HepG2 (cell line): ENCODE data around the gene DENND2A. TPM values are rescaled to one million over a fixed set of nuclear protein-coding genes. Genes with fewer than 3 reads are reported as not detected.

ENCODE experiments used
- ATAC-seq: fragments of 200-7000 bp; cut with Tn5 transposase; 3 replicates; pipeline ENCODE4 v1.9.1; 2020; ENCODE audit warnings: mild to moderate bottlenecking, moderate library complexity
- BruUV-seq: library from RNA; stranded (reverse); fragments of 400-500 nt; replicated peaks from 2 replicates; lab custom pipeline; 2021; lab: Mats Ljungman, UMichigan
- CTCF ChIA-PET: fragments of 300-600 bp; formaldehyde crosslinking; extraction: SDS; loops from one replicate; lab custom pipeline; 2021; ENCODE audit warnings: low total read pairs, inconsistent platforms, low intra/inter-chr PET ratio; lab: Yijun Ruan, JAX
- POLR2A ChIA-PET: fragments of 350-600 bp; sonication (Branson Sonifier 250); formaldehyde crosslinking; loops from one replicate; lab custom pipeline; 2020; ENCODE audit warnings: antibody characterized with exemption, inconsistent platforms; lab: Yijun Ruan, JAX
- DNase-seq: peaks from one replicate; pipeline ENCODE4 v3.0.0-alpha.2; 2015; ENCODE audit warnings: low spot score
- FAIRE-seq: peaks from 3 replicates; lab custom pipeline; 2011; peaks lifted over from hg19 to GRCh38; lab: Jason Lieb, UNC
- H2AFZ ChIP-seq: one replicate; pipeline ENCODE4 v1.6.1; 2011; ENCODE audit warnings: low read length, inconsistent platforms
- H3K27ac ChIP-seq: fragments of 300-600 bp; 3 replicates; pipeline ENCODE4 v1.8.0; 2011; ENCODE audit warnings: mixed run types, mild to moderate bottlenecking, mixed read lengths, low read length, inconsistent platforms; ENCODE audit not compliant: insufficient read depth; ENCODE audit errors: extremely low read length
- H3K27me3 ChIP-seq, 2 experiments: fragments of 200-600 bp in 1 of 2; 2 replicates in 1 of 2; 3 replicates in 1 of 2; pipeline versions ENCODE4 v1.6.0 to v1.8.0; 2011; ENCODE audit warnings: low read length in 2 of 2, mild to moderate bottlenecking in 2 of 2, moderate library complexity in 2 of 2, inconsistent platforms in 1 of 2; ENCODE audit not compliant: insufficient read depth in 2 of 2, control insufficient read depth in 1 of 2
- H3K36me3 ChIP-seq, 2 experiments: fragments of 200-600 bp in 1 of 2; replicated peaks in 1 of 2; 2 replicates in 1 of 2; 3 replicates in 1 of 2; pipeline versions ENCODE4 v1.5.1 to v1.8.0; 2011; ENCODE audit warnings: low read length in 2 of 2, inconsistent platforms in 1 of 2; ENCODE audit not compliant: insufficient read depth in 2 of 2, control insufficient read depth in 1 of 2
- H3K4me1 ChIP-seq: 2 replicates; pipeline ENCODE4 v1.5.1; 2012; ENCODE audit warnings: low read length, inconsistent platforms; ENCODE audit not compliant: insufficient read depth
- H3K4me2 ChIP-seq: 2 replicates; pipeline ENCODE4 v1.6.0; 2011; ENCODE audit warnings: low read depth, low read length, inconsistent platforms
- H3K4me3 ChIP-seq, 3 experiments: fragments of 200-600 bp in 1 of 3; sonication (generic), shearing (Covaris generic) in 1 of 3; replicated peaks in 1 of 3; 2 replicates each; pipeline ENCODE4 v1.5.1; 2011 to 2016; ENCODE audit warnings: low read length in 3 of 3, inconsistent platforms in 2 of 3, low read depth in 2 of 3, mild to moderate bottlenecking in 2 of 3, control low read depth in 1 of 3, mixed read lengths in 1 of 3; ENCODE audit not compliant: insufficient read depth in 1 of 3
- H3K79me2 ChIP-seq: one replicate; pipeline ENCODE4 v1.6.1; 2011; ENCODE audit warnings: low read length, inconsistent platforms; ENCODE audit not compliant: insufficient read depth
- H3K9ac ChIP-seq: 2 replicates; pipeline ENCODE4 v1.6.0; 2011; ENCODE audit warnings: mild to moderate bottlenecking, low read depth, low read length, inconsistent platforms; ENCODE audit not compliant: insufficient read depth
- H3K9me3 ChIP-seq: 2 replicates; pipeline ENCODE4 v1.5.1; 2012; ENCODE audit warnings: mild to moderate bottlenecking, low read length
- H4K20me1 ChIP-seq: 2 replicates; pipeline ENCODE4 v1.6.0; 2011; ENCODE audit warnings: inconsistent platforms, mild to moderate bottlenecking, low read length, moderate library complexity; ENCODE audit not compliant: insufficient read depth
- AHDC1 ChIP-seq: sonication (generic); formaldehyde crosslinking; IDR thresholded peaks from 2 replicates; pipeline ENCODE4 v1.5.1; 2020; ENCODE audit warnings: mild to moderate bottlenecking, missing genetic modification reagents, borderline replicate concordance
- CREB1 ChIP-seq, 2 experiments: fragments of 450-650 bp in 1 of 2; IDR thresholded peaks; 2 replicates each; pipeline ENCODE4 v1.6.1; 2016 to 2017; ENCODE audit warnings: control low read depth in 1 of 2, mild to moderate bottlenecking in 1 of 2, missing compliant biosample characterization in 1 of 2, missing genetic modification characterization in 1 of 2
- DPF2 ChIP-seq: sonication (generic); formaldehyde crosslinking; IDR thresholded peaks from 2 replicates; pipeline ENCODE4 v1.4.0; 2020; ENCODE audit warnings: mild to moderate bottlenecking, low read depth, missing genetic modification reagents, borderline replicate concordance
- GFI1 ChIP-seq: sonication (generic); formaldehyde crosslinking; IDR thresholded peaks from 2 replicates; pipeline ENCODE4 v1.5.0; 2020; ENCODE audit warnings: missing genetic modification reagents, mild to moderate bottlenecking, borderline replicate concordance
- JUNB ChIP-seq: sonication (generic); formaldehyde crosslinking; IDR thresholded peaks from 2 replicates; pipeline ENCODE4 v1.8.0; 2022; ENCODE audit warnings: missing genetic modification reagents, mild to moderate bottlenecking, borderline replicate concordance
- SRSF4 ChIP-seq: fragments of 200-400 bp; formaldehyde crosslinking; IDR thresholded peaks from one replicate; pipeline ENCODE4 v1.6.1; 2018; ENCODE audit warnings: mild to moderate bottlenecking, low read depth, low read length, moderate library complexity; ENCODE audit not compliant: poor library complexity, severe bottlenecking
- ZFP41 ChIP-seq: sonication (generic); formaldehyde crosslinking; IDR thresholded peaks from 2 replicates; pipeline ENCODE4 v1.4.0; 2020; ENCODE audit warnings: mild to moderate bottlenecking, missing genetic modification reagents, borderline replicate concordance
- ZNF652 ChIP-seq: IDR thresholded peaks from 2 replicates; pipeline ENCODE4 v1.6.1; 2016; ENCODE audit warnings: low read depth, borderline replicate concordance
- WGBS: methylation state at CpG from one replicate; pipeline ENCODE4 v1.1.6; 2017; ENCODE audit warnings: low lambda C conversion rate; 5-methylcytosine and 5-hydroxymethylcytosine counted together
- in situ Hi-C: cut with HindIII; loops from 2 replicates; pipeline ENCODE4 v1.10.0; 2017; ENCODE audit warnings: low pct_unique_long_range_greater_than_20kb; ENCODE audit not compliant: extremely low pct_ligation_motif_present
- intact Hi-C: fragments of 100-400 bp; cut with micrococcal nuclease; formaldehyde crosslinking; loops from one replicate; pipeline ENCODE4 v1.10.0; 2022; ENCODE audit not compliant: unreplicated experiment
- polyA plus RNA-seq, 8 experiments: library from polyadenylated mRNA; depleted of rRNA in 3 of 8; stranded (reverse) in 7 of 8; unstranded in 1 of 8; fragments of >200 nt; fragmentation: Illumina TruSeq in 4 of 8; extraction: Trizol in 4 of 8; gene quantifications; 2 replicates each; pipeline versions ENCODE4 v1.2.1 to v1.2.3, GENCODE V29; 2011 to 2016; ENCODE audit warnings: low read depth in 4 of 8, missing spikeins in 1 of 8, mixed read lengths in 1 of 8; ENCODE audit not compliant: insufficient read depth in 1 of 8
- total RNA-seq, 5 experiments: library from RNA; depleted of rRNA; stranded (reverse); fragments of >200 nt; fragmentation: Illumina TruSeq; extraction: Trizol; gene quantifications; 2 replicates each; pipeline ENCODE4 v1.2.3, GENCODE V29; 2016; ENCODE audit warnings: low read depth in 1 of 5

Gene DENND2A
- total and polyA plus RNA-seq, 2 of the 13 experiments (the other 11 are each of a cell fraction or from before 2014, with no cell fraction given), result not detected

- TF ChIP-seq AHDC1 (no peak), GFI1 (CRISPR knock-in tag) (no peak)
- TF ChIP-seq, all 625 proteins: peak for 0
Measured at GRCh38 chr7:140564643-140565042, 76.0 kb downstream of the DENND2A start (continued).

GRCh38 chr7:140562926-140563481, 77.6 kb downstream of the DENND2A start:
- intact Hi-C loops (no loop called here), in situ Hi-C loops (no loop called here)
- WGBS, result 35% methylated on average over 5 of the region's 5 CpGs
- POLR2A ChIA-PET, result no interaction called here
- TF ChIP-seq CREB1 (IDR thresholded peaks at IDR 0.05) (peak; percentile 23; the same call in 1 of the 2 replicates), CREB1 (CRISPR knock-in tag; IDR thresholded peaks at IDR 0.05) (no peak), DPF2 (no peak), ZFP41 (CRISPR knock-in tag) (no peak), JUNB (CRISPR knock-in tag) (no peak), ZNF652 (CRISPR knock-in tag) (no peak), SRSF4 (no peak)
- H3K79me2 ChIP-seq, result no peaks in the 10 kb centered on the region
- H2AFZ ChIP-seq, result no peak overlapping the region
- BruUV-seq, result no TSS peak
- FAIRE-seq (no peak), DNase-seq (no peak), ATAC-seq (no peak)
- no peaks in the 10 kb centered on the region for H3K4me1 ChIP-seq
- H4K20me1 ChIP-seq, result no peaks in the 10 kb centered on the region
- H3K27ac ChIP-seq, result no peak overlapping the region
- H3K9me3 ChIP-seq, result no peaks in the 10 kb centered on the region
- CTCF ChIA-PET, result no interaction called here
- no peak overlapping the region for H3K9ac ChIP-seq
- H3K4me3 ChIP-seq, result no peak overlapping the region
- H3K36me3 ChIP-seq, result no peaks in the 10 kb centered on the region
- H3K27me3 ChIP-seq, result peaks cover 0 to 4% of the 10 kb centered on the region in 2 experiments; a peak in 2 of 5 replicates
- H3K4me2 ChIP-seq, result no peak overlapping the region
